HEK293 (cell line): Measurements from ENCODE around the gene TMEM187.

Source experiments
- ZNF747 ChIP-seq: fragments of 450-650 bp; formaldehyde crosslinking; IDR thresholded peaks from 2 replicates; pipeline ENCODE4 v1.5.1; 2016; ENCODE audit warnings: missing biosample characterization, missing genetic modification characterization
- TF ChIP-seq, protein P1 (sequence below): fragments of 450-650 bp; formaldehyde crosslinking; IDR thresholded peaks from 2 replicates; pipeline ENCODE4 v1.5.1; 2016; ENCODE audit warnings: missing biosample characterization, missing genetic modification characterization

DNA sequence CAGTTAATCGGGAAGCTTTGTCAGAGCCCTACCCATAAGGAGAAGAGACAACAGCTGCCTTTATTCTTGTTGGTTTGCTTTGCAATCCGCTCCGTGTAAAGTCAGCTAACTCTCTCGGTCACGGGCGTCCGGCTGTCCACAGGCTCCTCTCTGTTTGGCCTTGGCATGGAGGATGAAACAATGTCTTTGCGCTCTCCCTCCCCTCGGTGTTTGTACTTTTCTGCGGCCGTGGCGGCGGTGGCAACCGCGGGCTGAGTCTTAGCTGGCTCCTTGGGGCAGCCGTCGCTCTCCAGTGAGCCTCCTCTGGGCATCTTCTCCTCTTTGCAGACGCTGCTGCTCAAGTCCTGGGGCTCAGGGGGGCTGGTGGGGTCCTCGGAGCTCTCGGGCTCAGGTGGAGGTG, 57.7 kb downstream of the TMEM187 start:
- TF ChIP-seq ZNF747: no peak
- TF ChIP-seq, protein P1, sequence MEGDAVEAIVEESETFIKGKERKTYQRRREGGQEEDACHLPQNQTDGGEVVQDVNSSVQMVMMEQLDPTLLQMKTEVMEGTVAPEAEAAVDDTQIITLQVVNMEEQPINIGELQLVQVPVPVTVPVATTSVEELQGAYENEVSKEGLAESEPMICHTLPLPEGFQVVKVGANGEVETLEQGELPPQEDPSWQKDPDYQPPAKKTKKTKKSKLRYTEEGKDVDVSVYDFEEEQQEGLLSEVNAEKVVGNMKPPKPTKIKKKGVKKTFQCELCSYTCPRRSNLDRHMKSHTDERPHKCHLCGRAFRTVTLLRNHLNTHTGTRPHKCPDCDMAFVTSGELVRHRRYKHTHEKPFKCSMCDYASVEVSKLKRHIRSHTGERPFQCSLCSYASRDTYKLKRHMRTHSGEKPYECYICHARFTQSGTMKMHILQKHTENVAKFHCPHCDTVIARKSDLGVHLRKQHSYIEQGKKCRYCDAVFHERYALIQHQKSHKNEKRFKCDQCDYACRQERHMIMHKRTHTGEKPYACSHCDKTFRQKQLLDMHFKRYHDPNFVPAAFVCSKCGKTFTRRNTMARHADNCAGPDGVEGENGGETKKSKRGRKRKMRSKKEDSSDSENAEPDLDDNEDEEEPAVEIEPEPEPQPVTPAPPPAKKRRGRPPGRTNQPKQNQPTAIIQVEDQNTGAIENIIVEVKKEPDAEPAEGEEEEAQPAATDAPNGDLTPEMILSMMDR: no peak
